Epithelial cell of esophagus (primary cell): ENCODE measurements around the gene PLSCR5.

Experiments used
- DNase-seq: peaks from one replicate; pipeline ENCODE4 v3.0.0; 2010; ENCODE audit warnings: low read depth
- H3K4me3 ChIP-seq: 2 replicates; pipeline ENCODE4 v1.5.1; 2011; ENCODE audit warnings: mild to moderate bottlenecking, low read length, control low read depth
- TF ChIP-seq, protein P1 (sequence below): IDR thresholded peaks from 2 replicates; pipeline ENCODE4 v1.5.1; 2011; ENCODE audit warnings: low read depth, mild to moderate bottlenecking, low read length, control low read depth, inconsistent platforms; ENCODE audit not compliant: insufficient read depth; ENCODE audit errors: missing control alignments

PLSCR5 gene

DNA sequence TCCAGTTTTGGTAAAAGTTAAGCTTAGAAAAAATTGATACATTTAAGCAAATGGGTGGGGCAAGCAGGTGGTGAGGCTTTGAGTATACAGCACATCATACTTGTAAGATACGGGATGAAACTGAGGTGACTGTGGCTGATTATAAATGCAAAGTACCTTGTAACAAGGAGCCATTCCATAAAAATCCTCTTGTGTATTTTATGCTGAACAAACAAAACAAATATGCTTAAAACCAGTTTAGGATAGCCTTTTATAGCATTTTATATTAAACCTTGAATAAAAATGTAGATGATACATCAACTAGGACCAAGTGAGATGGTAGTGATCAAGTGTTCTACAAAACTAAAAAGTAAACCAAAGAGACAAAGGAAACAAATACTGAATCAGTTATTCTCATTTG lies 64.2 kb downstream of the PLSCR5 start:
- no peak for DNase-seq
- TF ChIP-seq, protein P1, sequence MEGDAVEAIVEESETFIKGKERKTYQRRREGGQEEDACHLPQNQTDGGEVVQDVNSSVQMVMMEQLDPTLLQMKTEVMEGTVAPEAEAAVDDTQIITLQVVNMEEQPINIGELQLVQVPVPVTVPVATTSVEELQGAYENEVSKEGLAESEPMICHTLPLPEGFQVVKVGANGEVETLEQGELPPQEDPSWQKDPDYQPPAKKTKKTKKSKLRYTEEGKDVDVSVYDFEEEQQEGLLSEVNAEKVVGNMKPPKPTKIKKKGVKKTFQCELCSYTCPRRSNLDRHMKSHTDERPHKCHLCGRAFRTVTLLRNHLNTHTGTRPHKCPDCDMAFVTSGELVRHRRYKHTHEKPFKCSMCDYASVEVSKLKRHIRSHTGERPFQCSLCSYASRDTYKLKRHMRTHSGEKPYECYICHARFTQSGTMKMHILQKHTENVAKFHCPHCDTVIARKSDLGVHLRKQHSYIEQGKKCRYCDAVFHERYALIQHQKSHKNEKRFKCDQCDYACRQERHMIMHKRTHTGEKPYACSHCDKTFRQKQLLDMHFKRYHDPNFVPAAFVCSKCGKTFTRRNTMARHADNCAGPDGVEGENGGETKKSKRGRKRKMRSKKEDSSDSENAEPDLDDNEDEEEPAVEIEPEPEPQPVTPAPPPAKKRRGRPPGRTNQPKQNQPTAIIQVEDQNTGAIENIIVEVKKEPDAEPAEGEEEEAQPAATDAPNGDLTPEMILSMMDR, result no peak
- no peak overlapping the region for H3K4me3 ChIP-seq

DNA sequence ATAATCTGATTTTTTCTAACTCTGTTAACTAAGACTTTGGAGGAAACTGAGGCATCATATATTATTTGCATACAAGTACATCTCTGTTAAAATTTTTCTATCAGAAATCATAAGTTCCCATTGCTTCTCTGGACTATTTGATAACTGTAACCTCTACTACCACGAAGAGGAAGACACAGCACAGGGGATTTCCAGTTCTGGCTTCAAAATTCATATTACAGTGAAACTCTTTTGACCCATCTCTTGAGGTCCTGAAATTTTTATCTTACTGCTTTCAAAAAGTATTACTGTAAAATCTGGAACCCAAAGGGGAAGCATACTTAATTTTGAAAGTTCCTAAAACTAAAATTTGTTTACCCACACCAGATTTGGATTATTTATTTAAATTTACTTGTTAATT lies 64.9 kb downstream of the PLSCR5 start:
- no peak for DNase-seq
- TF ChIP-seq, protein P1, result no peak
- no peak overlapping the region for H3K4me3 ChIP-seq

DNA sequence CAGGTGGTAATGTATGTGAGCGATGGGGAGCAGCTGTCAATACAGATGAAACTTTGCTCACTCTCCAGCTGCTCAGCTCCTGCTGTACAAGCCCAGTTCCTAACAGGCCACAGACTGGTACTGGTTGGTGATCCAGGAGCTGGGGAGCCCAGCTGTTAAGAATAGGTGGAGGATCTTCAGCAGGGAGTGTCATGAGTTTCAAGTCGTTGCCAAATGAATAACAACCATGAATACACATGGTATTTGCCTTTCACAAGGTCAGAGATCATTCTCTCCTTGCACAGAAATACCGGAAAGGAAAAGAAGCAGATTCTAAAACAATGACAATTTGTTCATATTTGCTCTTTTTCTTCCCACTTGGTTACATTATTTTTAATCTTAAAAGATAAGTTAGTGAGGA lies 65.8 kb downstream of the PLSCR5 start:
- TF ChIP-seq, protein P1, result no peak
- DNase-seq, result no peak
- H3K4me3 ChIP-seq, result no peak overlapping the region

DNA sequence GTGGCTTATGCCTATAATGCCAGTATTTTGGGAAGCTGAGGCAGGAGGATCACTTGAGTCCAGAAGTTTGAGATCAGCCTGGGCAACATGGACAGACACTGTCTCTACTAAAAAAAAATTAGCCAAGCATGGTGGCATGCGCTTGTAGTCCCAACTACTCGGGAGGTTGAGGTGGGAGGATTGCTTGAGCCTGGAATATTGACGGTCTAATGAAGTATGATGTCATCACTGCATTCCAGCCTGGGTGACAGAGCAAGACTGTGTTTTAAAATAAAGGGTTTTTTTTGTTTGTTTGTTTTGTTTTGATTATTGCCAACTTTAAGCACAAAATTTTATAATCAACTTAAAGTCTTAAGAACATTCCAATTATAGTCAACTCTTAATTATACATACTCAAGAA lies 67.5 kb downstream of the PLSCR5 start:
- TF ChIP-seq, protein P1, result no peak
- no peak overlapping the region for H3K4me3 ChIP-seq
- no peak for DNase-seq

DNA sequence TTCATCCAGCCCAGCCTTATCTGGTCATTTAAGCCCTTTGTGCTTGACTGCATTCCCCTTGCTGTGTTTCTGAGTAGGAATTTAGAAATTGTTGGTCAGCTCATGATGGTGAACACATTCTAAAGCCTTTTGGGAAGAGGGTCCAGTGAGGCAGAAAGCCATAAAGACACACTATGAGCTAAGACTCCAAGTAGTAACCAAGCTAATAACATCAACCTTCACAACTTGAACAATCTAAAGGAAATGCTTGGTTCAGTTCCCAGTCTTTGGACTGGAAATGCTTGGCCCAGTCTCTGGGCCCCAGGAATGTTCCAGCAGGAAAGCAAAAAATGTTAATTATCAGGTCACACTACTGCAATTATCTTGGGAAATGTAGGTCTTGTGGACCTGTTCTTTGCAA lies 68.5 kb downstream of the PLSCR5 start:
- H3K4me3 ChIP-seq, result no peak overlapping the region
- TF ChIP-seq, protein P1, result no peak
- no peak for DNase-seq
